K562 (cell line): ENCODE data around the gene TOR3A. TPM values are rescaled to one million over a fixed set of nuclear protein-coding genes. Genes with fewer than 3 reads are reported as not detected.

ENCODE experiments used
- CTBP1 ChIP-seq: fragments of 450-650 bp; IDR thresholded peaks from 2 replicates; pipeline ENCODE4 v1.6.1; 2016; ENCODE audit warnings: borderline replicate concordance
- FOS ChIP-seq: IDR thresholded peaks from 3 replicates; pipeline ENCODE4 v1.6.1; 2011; ENCODE audit not compliant: insufficient read length; ENCODE audit errors: extremely low read depth
- FOXK2 ChIP-seq, 2 experiments: fragments of 450-650 bp; IDR thresholded peaks in 1 of 2; conservative IDR thresholded peaks in 1 of 2; 2 replicates each; pipeline ENCODE4 v1.6.1; 2016; ENCODE audit warnings: low read depth in 2 of 2, mild to moderate bottlenecking in 1 of 2
- HNRNPH1 ChIP-seq: fragments of 200-400 bp; formaldehyde crosslinking; optimal IDR thresholded peaks from 2 replicates; pipeline ENCODE3; 2017; ENCODE audit warnings: low read depth, mild to moderate bottlenecking, low read length, moderate library complexity
- KLF16 ChIP-seq: IDR thresholded peaks from 2 replicates; pipeline ENCODE4 v1.6.1; 2016; ENCODE audit warnings: antibody characterized with exemption
- MBD2 ChIP-seq: sonication (generic); IDR thresholded peaks from 2 replicates; pipeline ENCODE4 v1.6.1; 2016; ENCODE audit warnings: low read depth, borderline replicate concordance
- MITF ChIP-seq: IDR thresholded peaks from 2 replicates; pipeline ENCODE4 v1.6.1; 2014; ENCODE audit warnings: antibody characterized with exemption
- RBFOX2 ChIP-seq: fragments of 200-400 bp; formaldehyde crosslinking; IDR thresholded peaks from 2 replicates; pipeline ENCODE4 v1.6.1; 2017; ENCODE audit warnings: low read depth, mild to moderate bottlenecking, low read length, moderate library complexity
- RBM22 ChIP-seq: fragments of 200-400 bp; formaldehyde crosslinking; IDR thresholded peaks from 2 replicates; pipeline ENCODE4 v1.6.1; 2018; ENCODE audit warnings: low read length, low read depth; ENCODE audit not compliant: poor library complexity, severe bottlenecking
- SRF ChIP-seq, 2 experiments: fragments of 250-450, 450-650 bp in 1 of 2; sonication (Bioruptor Pico) in 1 of 2; sonication (generic) in 1 of 2; formaldehyde crosslinking; IDR thresholded peaks; 2 replicates each; pipeline versions ENCODE4 v1.5.0 to v1.5.1; 2020 to 2022; ENCODE audit warnings: mild to moderate bottlenecking in 1 of 2, missing genetic modification reagents in 1 of 2
- TARDBP ChIP-seq: fragments of 450-650 bp; IDR thresholded peaks from 2 replicates; pipeline ENCODE4 v1.6.1; 2016
- UBTF ChIP-seq, 2 experiments: IDR thresholded peaks; 2 replicates each; pipeline ENCODE4 v1.6.1; 2012; ENCODE audit warnings: improper control_type of control experiment in 2 of 2, low read depth in 2 of 2, low read length in 2 of 2, borderline replicate concordance in 1 of 2
- USF1 ChIP-seq: sonication (generic); formaldehyde crosslinking; IDR thresholded peaks from 2 replicates; pipeline ENCODE4 v1.9.0; 2022; ENCODE audit warnings: mild to moderate bottlenecking, missing genetic modification reagents
- ZBTB9 ChIP-seq: fragments of 450-650 bp; formaldehyde crosslinking; IDR thresholded peaks from 2 replicates; pipeline ENCODE4 v1.4.0; 2020; ENCODE audit warnings: mild to moderate bottlenecking, moderate library complexity
- ZNF609 ChIP-seq: sonication (generic); formaldehyde crosslinking; IDR thresholded peaks from 2 replicates; pipeline ENCODE4 v1.8.1; 2023; ENCODE audit warnings: missing genetic modification reagents, mild to moderate bottlenecking, borderline replicate concordance
- polyA plus RNA-seq, 8 experiments: library from polyadenylated mRNA; depleted of rRNA in 4 of 8; stranded (reverse) in 5 of 8; unstranded in 3 of 8; fragments of >200 nt; fragmentation: Nextera tagmentation in 2 of 8; fragmentation: Illumina TruSeq in 1 of 8; extraction: Ambion mirVana in 2 of 8; extraction: Trizol in 1 of 8; gene quantifications; 2 replicates each; pipeline versions ENCODE4 v1.2.1 to v1.2.3, GENCODE V29; 2011 to 2014; ENCODE audit warnings: inconsistent platforms in 1 of 8, missing spikeins in 1 of 8
- total RNA-seq, 7 experiments: library from RNA; depleted of rRNA in 6 of 7; stranded (reverse); fragments of >200 nt in 6 of 7; fragmentation: Illumina TruSeq in 2 of 7; extraction: Trizol in 2 of 7; gene quantifications; 2 replicates each; pipeline versions ENCODE4 v1.2.1 to v1.2.3, GENCODE V29; 2011 to 2021; ENCODE audit warnings: low replicate concordance in 1 of 7

TOR3A gene
- total and polyA plus RNA-seq, 9 of the 15 experiments (the other 6 are each of a cell fraction or from before 2014, with no cell fraction given): 7.9 to 94.5 (median 39.7) TPM

GRCh38 chr1:179081687-179082332 lies at the start of gene TOR3A (continued):
- TF ChIP-seq ZNF609 (0 out of 2 replicates have a peak, but pooled peaks have one; percentile 53), TARDBP (0 out of 2 replicates have a peak, but pooled peaks have one; percentile 47), HNRNPH1 (no peak), CTBP1 (peak; percentile 77; the same call in 1 of the 2 replicates), FOXK2 (conservative IDR thresholded peaks at IDR 0.05 in 1 of 2, IDR thresholded peaks at IDR 0.05 in 1 of 2; ENCODE audit: low read depth in 2 of 2) (0 out of 4 replicates have a peak, but pooled peaks of 1 of the 2 experiments have one; percentile 31), SRF (CRISPR knock-in tag; IDR thresholded peaks at IDR 0.05) (peak in 1 of 2 experiments; percentile 87; a peak in 2 of 4 replicates), KLF16 (no peak), RBM22 (peak; percentile 98), FOS (peak; percentile 49), USF1 (CRISPR knock-in tag) (peak; percentile 98), RBFOX2 (peak; percentile 89), ZBTB9 (CRISPR knock-in tag) (no peak), MITF (peak; percentile 53; the same call in 1 of the 2 replicates), UBTF (IDR thresholded peaks at IDR 0.05; ENCODE audit: borderline replicate concordance in 1 of 2, low read depth in 2 of 2, low read length in 2 of 2) (peak; percentile 77 to 90; a peak in 3 of 4 replicates), MBD2 (peak; percentile 65; the same call in 1 of the 2 replicates)
